H1 (cell line): Measurements from ENCODE around the gene TMEM200C. TPM values are rescaled to one million over a fixed set of nuclear protein-coding genes. Genes with fewer than 3 reads are reported as not detected.

Experiments used
- ASH2L ChIP-seq: fragments of 200-600, 300-600 bp; sonication (generic); IDR thresholded peaks from one replicate; pipeline ENCODE4 v1.7.1; 2017; ENCODE audit warnings: low read length
- BRCA1 ChIP-seq: IDR thresholded peaks from 2 replicates; pipeline ENCODE4 v1.6.1; 2012; ENCODE audit warnings: low read depth, low read length, improper control_type of control experiment
- CHD7 ChIP-seq: fragments of 300-600 bp; sonication (generic); IDR thresholded peaks from 2 replicates; pipeline ENCODE4 v1.7.1; 2012; ENCODE audit warnings: low read length, moderate library complexity, mild to moderate bottlenecking, inconsistent platforms; ENCODE audit not compliant: insufficient replicate concordance
- EGR1 ChIP-seq: IDR thresholded peaks from 2 replicates; pipeline ENCODE4 v1.6.1; 2011; ENCODE audit warnings: low read depth, low read length, borderline replicate concordance
- EP300 ChIP-seq, 2 experiments: IDR thresholded peaks; 1 replicate in 1 of 2; 2 replicates in 1 of 2; pipeline ENCODE4 v1.6.1; 2011 to 2012; ENCODE audit warnings: low read depth in 2 of 2, low read length in 2 of 2, mild to moderate bottlenecking in 2 of 2, borderline replicate concordance in 1 of 2, inconsistent platforms in 1 of 2, moderate library complexity in 1 of 2
- EZH2 ChIP-seq: fragments of 200-600 bp; sonication (generic); IDR thresholded peaks from 2 replicates; pipeline ENCODE4 v1.7.1; 2012; ENCODE audit warnings: low read depth, mild to moderate bottlenecking, moderate library complexity, low read length, inconsistent platforms; ENCODE audit not compliant: severe bottlenecking
- NRF1 ChIP-seq: IDR thresholded peaks from 2 replicates; pipeline ENCODE4 v1.6.1; 2011; ENCODE audit warnings: mild to moderate bottlenecking, low read depth, low read length, improper control_type of control experiment
- POLR2AphosphoS5 ChIP-seq: IDR thresholded peaks from 2 replicates; pipeline ENCODE4 v1.6.1; 2011; ENCODE audit warnings: low read depth, low read length
- RAD21 ChIP-seq, 2 experiments: IDR thresholded peaks in 1 of 2; conservative IDR thresholded peaks in 1 of 2; 2 replicates each; pipeline ENCODE4 v1.6.1; 2011; ENCODE audit warnings: low read depth in 2 of 2, low read length in 2 of 2, improper control_type of control experiment in 1 of 2, inconsistent platforms in 1 of 2, mild to moderate bottlenecking in 1 of 2, moderate library complexity in 1 of 2
- RFX5 ChIP-seq: IDR thresholded peaks from 2 replicates; pipeline ENCODE4 v1.6.1; 2011; ENCODE audit warnings: low read depth, low read length, improper control_type of control experiment, borderline replicate concordance
- SP2 ChIP-seq: IDR thresholded peaks from 2 replicates; pipeline ENCODE4 v1.6.1; 2012; ENCODE audit warnings: mild to moderate bottlenecking, low read length, inconsistent platforms
- SUZ12 ChIP-seq: fragments of 200-600 bp; sonication (generic); IDR thresholded peaks from 2 replicates; pipeline ENCODE4 v1.6.1; 2012; ENCODE audit warnings: mild to moderate bottlenecking, inconsistent platforms, low read length, moderate library complexity, mixed read lengths
- polyA plus RNA-seq, 7 experiments: library from polyadenylated mRNA; depleted of rRNA in 3 of 7; stranded (reverse) in 5 of 7; unstranded in 2 of 7; fragments of >200 nt in 5 of 7; fragments of 200-250 nt in 2 of 7; gene quantifications; 1 replicate in 5 of 7; 2 replicates in 1 of 7; 4 replicates in 1 of 7; pipeline versions ENCODE4 v1.2.1 to v1.2.3, GENCODE V29; 2011 to 2013; ENCODE audit warnings: missing spikeins in 2 of 7, mixed read lengths in 2 of 7
- total RNA-seq: library from RNA; stranded (reverse); fragmentation: NEBNext Ultra II Directional; extraction: Animal tissue kit (Norgen Biotek cat#: 25700); gene quantifications from 2 replicates; pipeline ENCODE4 v1.2.1, GENCODE V29; 2021

The TMEM200C gene
- total and polyA plus RNA-seq, 2 of the 8 experiments (the other 6 are each of a cell fraction or from before 2014, with no cell fraction given) = 3.4 to 9.6 TPM

- no peak for TF ChIP-seq CHD7
- no peak for TF ChIP-seq EZH2
- no peak for TF ChIP-seq RFX5
- no peak for TF ChIP-seq NRF1
- TF ChIP-seq ASH2L = no peak
- no peak for TF ChIP-seq EP300 (IDR thresholded peaks at IDR 0.05; ENCODE audit: borderline replicate concordance in 1 of 2, low read depth in 2 of 2, low read length in 2 of 2)
- no peak for TF ChIP-seq BRCA1
- no peak for TF ChIP-seq RAD21 (IDR thresholded peaks at IDR 0.05 in 1 of 2, conservative IDR thresholded peaks at IDR 0.05 in 1 of 2; ENCODE audit: low read depth in 2 of 2, low read length in 2 of 2)
- TF ChIP-seq SUZ12 = no peak
- TF ChIP-seq POLR2AphosphoS5 = no peak
- TF ChIP-seq EGR1 = no peak
- no peak for TF ChIP-seq SP2
These were observed 56.2 kb downstream of the TMEM200C start (continued) for GRCh38 chr18:5839102-5839501.
